Body of pancreas (tissue), 4 donors: Measurements from ENCODE around the gene MTSS2.

Experiments used
- POLR2A ChIP-seq, 3 donors: fragments of 450-650 bp; IDR thresholded peaks; one replicate each; pipeline ENCODE4 v1.6.1; 2016; ENCODE audit warnings: antibody characterized with exemption in 3 of 3, mild to moderate bottlenecking in 2 of 3
- TF ChIP-seq, protein P1 (sequence below), 7 experiments: fragments of 450-650 bp in 4 of 7; fragments of 200-600 bp in 3 of 7; sonication (generic) in 3 of 7; IDR thresholded peaks; one replicate each; pipeline ENCODE4 v1.5.1; 2016 to 2019; ENCODE audit warnings: antibody characterized with exemption in 7 of 7

DNA sequence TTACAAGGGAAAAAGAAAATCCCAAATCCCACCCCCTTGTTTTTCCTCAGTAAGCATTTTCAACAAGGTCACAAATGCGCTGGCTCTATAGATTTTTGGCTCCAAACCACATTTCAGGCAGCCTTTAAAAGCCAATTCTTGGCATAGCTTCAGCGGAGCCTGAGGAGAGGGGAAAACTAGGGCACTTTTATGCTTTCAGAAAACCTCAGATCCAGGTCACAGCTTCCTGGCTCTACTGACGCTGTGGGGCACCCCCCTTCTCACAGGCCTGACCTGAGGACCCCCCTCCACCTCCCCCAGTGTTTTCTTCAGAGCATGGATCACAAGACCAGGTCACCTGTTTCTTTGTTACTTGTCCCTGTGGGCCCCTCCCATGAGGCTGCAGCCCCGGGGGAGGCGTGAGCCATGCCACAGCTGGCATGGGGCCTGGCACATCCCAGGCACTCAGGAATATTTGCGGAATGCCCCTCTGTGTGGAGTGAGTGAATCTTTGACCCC lies 30.1 kb upstream of the MTSS2 start:
- TF ChIP-seq, protein P1, sequence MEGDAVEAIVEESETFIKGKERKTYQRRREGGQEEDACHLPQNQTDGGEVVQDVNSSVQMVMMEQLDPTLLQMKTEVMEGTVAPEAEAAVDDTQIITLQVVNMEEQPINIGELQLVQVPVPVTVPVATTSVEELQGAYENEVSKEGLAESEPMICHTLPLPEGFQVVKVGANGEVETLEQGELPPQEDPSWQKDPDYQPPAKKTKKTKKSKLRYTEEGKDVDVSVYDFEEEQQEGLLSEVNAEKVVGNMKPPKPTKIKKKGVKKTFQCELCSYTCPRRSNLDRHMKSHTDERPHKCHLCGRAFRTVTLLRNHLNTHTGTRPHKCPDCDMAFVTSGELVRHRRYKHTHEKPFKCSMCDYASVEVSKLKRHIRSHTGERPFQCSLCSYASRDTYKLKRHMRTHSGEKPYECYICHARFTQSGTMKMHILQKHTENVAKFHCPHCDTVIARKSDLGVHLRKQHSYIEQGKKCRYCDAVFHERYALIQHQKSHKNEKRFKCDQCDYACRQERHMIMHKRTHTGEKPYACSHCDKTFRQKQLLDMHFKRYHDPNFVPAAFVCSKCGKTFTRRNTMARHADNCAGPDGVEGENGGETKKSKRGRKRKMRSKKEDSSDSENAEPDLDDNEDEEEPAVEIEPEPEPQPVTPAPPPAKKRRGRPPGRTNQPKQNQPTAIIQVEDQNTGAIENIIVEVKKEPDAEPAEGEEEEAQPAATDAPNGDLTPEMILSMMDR (IDR thresholded peaks at IDR 0.05), result no peak
- no peak for TF ChIP-seq POLR2A (IDR thresholded peaks at IDR 0.05)
